Astrocyte (in vitro differentiated cells and primary cell): ENCODE results near the gene FHIT. TPM values are rescaled to one million over a fixed set of nuclear protein-coding genes. Genes with fewer than 3 reads are reported as not detected.

Experiments used
- DNase-seq: peaks from one replicate; pipeline ENCODE4 v3.0.0-alpha.2; 2010; ENCODE audit warnings: low read depth
- FAIRE-seq: peaks from 2 replicates; lab custom pipeline; 2011; peaks lifted over from hg19 to GRCh38; lab: Jason Lieb, UNC
- H2AFZ ChIP-seq: 2 replicates; pipeline ENCODE4 v1.6.0; 2012; ENCODE audit warnings: low read depth, low read length, inconsistent platforms
- H3K27ac ChIP-seq: 2 replicates; pipeline ENCODE4 v1.5.1; 2011; ENCODE audit warnings: low read depth, low read length, inconsistent platforms
- H3K27me3 ChIP-seq: 2 replicates; pipeline ENCODE4 v1.6.0; 2011; ENCODE audit warnings: low read length, inconsistent platforms; ENCODE audit not compliant: insufficient read depth
- H3K36me3 ChIP-seq: 2 replicates; pipeline ENCODE4 v1.5.1; 2011; ENCODE audit warnings: low read length, inconsistent platforms; ENCODE audit not compliant: insufficient read depth
- H3K4me1 ChIP-seq: 2 replicates; pipeline ENCODE4 v1.5.1; 2011; ENCODE audit warnings: low read length, inconsistent platforms; ENCODE audit not compliant: insufficient read depth
- H3K4me2 ChIP-seq: 2 replicates; pipeline ENCODE4 v1.6.0; 2012; ENCODE audit warnings: low read length, inconsistent platforms
- H3K4me3 ChIP-seq: 2 replicates; pipeline ENCODE4 v1.5.1; 2011; ENCODE audit warnings: low read depth, mild to moderate bottlenecking, low read length, inconsistent platforms; ENCODE audit not compliant: insufficient read depth
- H3K79me2 ChIP-seq: 2 replicates; pipeline ENCODE4 v1.6.0; 2012; ENCODE audit warnings: mild to moderate bottlenecking, low read length, inconsistent platforms; ENCODE audit not compliant: insufficient read depth
- H3K9ac ChIP-seq: 2 replicates; pipeline ENCODE4 v1.6.0; 2012; ENCODE audit warnings: mild to moderate bottlenecking, low read length, inconsistent platforms
- H3K9me3 ChIP-seq: 2 replicates; pipeline ENCODE4 v1.5.1; 2012; ENCODE audit warnings: low read depth, mild to moderate bottlenecking, low read length, inconsistent platforms; ENCODE audit not compliant: insufficient read depth
- H4K20me1 ChIP-seq: 2 replicates; pipeline ENCODE4 v1.6.0; 2012; ENCODE audit warnings: low read length, inconsistent platforms; ENCODE audit not compliant: insufficient read depth
- H3K27ac Mint-ChIP-seq: one replicate; pipeline ENCODE4 v1.8.0; 2021; ENCODE audit warnings: mild to moderate bottlenecking, mixed read lengths; ENCODE audit not compliant: unreplicated experiment
- H3K27me3 Mint-ChIP-seq: one replicate; pipeline ENCODE4 v1.8.0; 2021; ENCODE audit warnings: low read depth, mixed read lengths; ENCODE audit not compliant: unreplicated experiment
- H3K36me3 Mint-ChIP-seq: one replicate; pipeline ENCODE4 v1.8.0; 2021; ENCODE audit warnings: low read depth, mixed read lengths; ENCODE audit not compliant: unreplicated experiment
- H3K4me1 Mint-ChIP-seq: one replicate; pipeline ENCODE4 v1.8.0; 2021; ENCODE audit warnings: low read depth, mixed read lengths; ENCODE audit not compliant: unreplicated experiment
- H3K4me3 Mint-ChIP-seq: one replicate; pipeline ENCODE4 v1.8.0; 2021; ENCODE audit warnings: mild to moderate bottlenecking, moderate library complexity, mixed read lengths; ENCODE audit not compliant: unreplicated experiment
- H3K9me3 Mint-ChIP-seq: one replicate; pipeline ENCODE4 v1.8.0; 2021; ENCODE audit warnings: mild to moderate bottlenecking, mixed read lengths; ENCODE audit not compliant: unreplicated experiment
- EZH2 ChIP-seq: IDR thresholded peaks from 2 replicates; pipeline ENCODE4 v1.6.1; 2012; ENCODE audit warnings: mild to moderate bottlenecking, low read length, inconsistent platforms; ENCODE audit not compliant: insufficient read depth
- total RNA-seq: library from RNA; stranded (reverse); gene quantifications from 2 replicates; pipeline ENCODE4 v1.2.1, GENCODE V29; 2021
- TF ChIP-seq, protein P1 (sequence below): IDR thresholded peaks from 2 replicates; pipeline ENCODE4 v1.5.1; 2011; ENCODE audit warnings: low read depth, mild to moderate bottlenecking, inconsistent platforms, low read length, moderate library complexity; ENCODE audit not compliant: insufficient read depth

The FHIT gene
- total RNA-seq, 1 donor from 2014 or later, result 6.7 TPM

DNA sequence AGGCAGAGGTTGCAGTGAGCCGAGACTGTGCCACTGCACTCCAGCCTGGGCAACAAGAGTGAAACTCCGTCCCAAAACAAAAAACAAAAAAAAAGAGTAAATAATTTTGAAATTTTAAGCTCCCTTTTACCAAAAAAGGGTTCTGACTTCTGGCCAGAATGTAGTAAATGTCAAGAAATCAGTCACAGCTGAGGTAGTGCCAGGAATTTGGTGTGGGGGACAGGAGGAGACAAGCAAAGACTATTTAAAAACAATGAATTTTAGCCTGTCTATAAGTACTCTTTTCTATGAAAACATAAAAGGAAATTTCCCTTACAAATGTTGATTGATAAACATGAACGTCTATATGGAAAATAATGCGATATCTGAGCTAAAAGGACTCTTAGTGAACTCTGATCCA is 363.7 kb downstream of the FHIT start:
- H3K27ac Mint-ChIP-seq, result no peak overlapping the region
- no peaks in the 10 kb centered on the region for H3K27me3 Mint-ChIP-seq
- Histone ChIP-seq H3K79me2 (no peaks in the 10 kb centered on the region), H3K27me3 (no peaks in the 10 kb centered on the region), H3K9ac (no peak overlapping the region), H3K4me3 (no peak overlapping the region), H3K36me3 (no peaks in the 10 kb centered on the region), H3K4me2 (no peak overlapping the region), H4K20me1 (no peaks in the 10 kb centered on the region), H2AFZ (no peak overlapping the region), H3K27ac (no peak overlapping the region), H3K9me3 (no peaks in the 10 kb centered on the region), H3K4me1 (no peaks in the 10 kb centered on the region)
- H3K36me3 Mint-ChIP-seq, result no peaks in the 10 kb centered on the region
- H3K4me1 Mint-ChIP-seq, result peaks cover 3% of the 10 kb centered on the region
- DNase-seq, result no peak
- TF ChIP-seq, protein P1, sequence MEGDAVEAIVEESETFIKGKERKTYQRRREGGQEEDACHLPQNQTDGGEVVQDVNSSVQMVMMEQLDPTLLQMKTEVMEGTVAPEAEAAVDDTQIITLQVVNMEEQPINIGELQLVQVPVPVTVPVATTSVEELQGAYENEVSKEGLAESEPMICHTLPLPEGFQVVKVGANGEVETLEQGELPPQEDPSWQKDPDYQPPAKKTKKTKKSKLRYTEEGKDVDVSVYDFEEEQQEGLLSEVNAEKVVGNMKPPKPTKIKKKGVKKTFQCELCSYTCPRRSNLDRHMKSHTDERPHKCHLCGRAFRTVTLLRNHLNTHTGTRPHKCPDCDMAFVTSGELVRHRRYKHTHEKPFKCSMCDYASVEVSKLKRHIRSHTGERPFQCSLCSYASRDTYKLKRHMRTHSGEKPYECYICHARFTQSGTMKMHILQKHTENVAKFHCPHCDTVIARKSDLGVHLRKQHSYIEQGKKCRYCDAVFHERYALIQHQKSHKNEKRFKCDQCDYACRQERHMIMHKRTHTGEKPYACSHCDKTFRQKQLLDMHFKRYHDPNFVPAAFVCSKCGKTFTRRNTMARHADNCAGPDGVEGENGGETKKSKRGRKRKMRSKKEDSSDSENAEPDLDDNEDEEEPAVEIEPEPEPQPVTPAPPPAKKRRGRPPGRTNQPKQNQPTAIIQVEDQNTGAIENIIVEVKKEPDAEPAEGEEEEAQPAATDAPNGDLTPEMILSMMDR, result no peak
- TF ChIP-seq EZH2, result no peak
- H3K9me3 Mint-ChIP-seq, result peaks cover 2% of the 10 kb centered on the region
- no peak overlapping the region for H3K4me3 Mint-ChIP-seq
- no peak for FAIRE-seq

DNA sequence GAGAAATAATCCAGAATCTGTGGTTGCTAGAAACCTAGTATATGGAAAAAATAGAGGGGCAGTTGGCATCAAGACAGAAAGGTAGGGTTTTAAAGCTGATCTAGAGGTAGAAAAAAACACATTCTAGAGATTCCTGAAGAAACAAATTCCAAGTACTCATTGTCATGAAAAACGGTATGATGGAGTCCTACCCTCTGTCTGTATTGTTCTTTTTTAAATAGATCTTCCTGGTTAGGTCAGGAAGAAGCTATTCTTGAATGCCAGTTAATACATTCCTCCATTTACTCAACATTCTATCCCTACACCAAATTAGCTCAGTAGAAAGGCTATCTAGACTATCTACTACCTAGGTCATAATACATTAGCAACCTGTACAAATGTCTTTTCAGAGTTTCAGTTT is 364.7 kb downstream of the FHIT start:
- H3K79me2 ChIP-seq, result no peaks in the 10 kb centered on the region
- Mint-ChIP-seq H3K9me3 (peaks cover 2% of the 10 kb centered on the region), H3K4me3 (no peak overlapping the region), H3K4me1 (peaks cover 3% of the 10 kb centered on the region), H3K27me3 (no peaks in the 10 kb centered on the region), H3K27ac (no peak overlapping the region), H3K36me3 (no peaks in the 10 kb centered on the region)
- no peaks in the 10 kb centered on the region for H4K20me1 ChIP-seq
- no peak overlapping the region for H3K4me2 ChIP-seq
- no peak overlapping the region for H3K27ac ChIP-seq
- H3K4me1 ChIP-seq, result no peaks in the 10 kb centered on the region
- no peak overlapping the region for H3K9ac ChIP-seq
- no peak for TF ChIP-seq EZH2
- TF ChIP-seq, protein P1, result no peak
- H3K27me3 ChIP-seq, result no peaks in the 10 kb centered on the region
- H3K9me3 ChIP-seq, result no peaks in the 10 kb centered on the region
- H3K36me3 ChIP-seq, result no peaks in the 10 kb centered on the region
- no peak overlapping the region for H3K4me3 ChIP-seq
- DNase-seq (no peak), FAIRE-seq (no peak)
- H2AFZ ChIP-seq, result no peak overlapping the region

DNA sequence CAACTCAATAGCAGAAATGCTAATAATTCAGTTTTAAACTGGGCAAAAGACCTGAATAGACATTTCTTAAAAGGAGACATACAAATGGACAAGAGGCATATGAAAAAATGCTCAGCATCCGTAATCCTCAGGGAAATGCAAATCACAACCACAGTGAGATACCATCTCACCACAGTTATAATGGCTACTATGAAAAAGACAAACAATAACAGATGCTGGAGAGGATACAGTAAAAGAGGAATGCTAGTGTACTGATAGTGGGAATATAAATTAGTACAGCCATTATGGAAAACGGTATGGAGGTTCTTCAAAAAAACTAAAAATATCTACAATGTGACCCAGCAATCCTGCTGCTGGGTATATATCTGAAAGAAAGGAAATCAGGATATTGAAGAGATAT is 367.2 kb downstream of the FHIT start:
- FAIRE-seq, result no peak
- Histone ChIP-seq H3K9me3 (no peaks in the 10 kb centered on the region), H2AFZ (no peak overlapping the region), H3K79me2 (no peaks in the 10 kb centered on the region), H3K27me3 (no peaks in the 10 kb centered on the region), H3K36me3 (no peaks in the 10 kb centered on the region), H3K9ac (no peak overlapping the region), H3K4me3 (no peak overlapping the region), H4K20me1 (no peaks in the 10 kb centered on the region), H3K27ac (no peak overlapping the region), H3K4me2 (no peak overlapping the region), H3K4me1 (no peaks in the 10 kb centered on the region)
- Mint-ChIP-seq H3K27me3 (no peaks in the 10 kb centered on the region), H3K4me1 (no peaks in the 10 kb centered on the region), H3K4me3 (no peak overlapping the region), H3K9me3 (peaks cover 1% of the 10 kb centered on the region), H3K36me3 (no peaks in the 10 kb centered on the region), H3K27ac (no peak overlapping the region)
- TF ChIP-seq, protein P1, result no peak
- no peak for TF ChIP-seq EZH2
- DNase-seq, result no peak
